SJCRH30 (cell line): ENCODE data around the gene CADM2. TPM values are rescaled to one million over a fixed set of nuclear protein-coding genes. Genes with fewer than 3 reads are reported as not detected.
"Not testable (repeated sequence)": the region's sequence is repeated elsewhere in the genome, so short reads cannot be mapped to it uniquely, and the experiment has no call there.

Source experiments
- DNase-seq, 2 experiments: peaks; one replicate each; pipeline ENCODE4 v3.0.0-alpha.2; 2015 to 2020
- H3K27ac ChIP-seq: fragments of 250-450 bp; sonication (Bioruptor Pico); 2 replicates; pipeline ENCODE4 v1.5.1; 2020; ENCODE audit warnings: mild to moderate bottlenecking, moderate library complexity
- H3K27me3 ChIP-seq: fragments of 250-450 bp; sonication (Bioruptor Pico); 2 replicates; pipeline ENCODE4 v1.5.1; 2020; ENCODE audit warnings: mild to moderate bottlenecking, moderate library complexity
- H3K36me3 ChIP-seq: fragments of 250-450 bp; sonication (Bioruptor Pico); 2 replicates; pipeline ENCODE4 v1.5.1; 2020; ENCODE audit warnings: mild to moderate bottlenecking, moderate library complexity
- H3K4me1 ChIP-seq: fragments of 250-450 bp; sonication (Bioruptor Pico); 2 replicates; pipeline ENCODE4 v1.5.1; 2020; ENCODE audit warnings: mild to moderate bottlenecking, moderate library complexity
- H3K4me3 ChIP-seq: fragments of 250-450 bp; sonication (Bioruptor Pico); 2 replicates; pipeline ENCODE4 v1.5.1; 2020; ENCODE audit warnings: mild to moderate bottlenecking, moderate library complexity
- H3K9me3 ChIP-seq: fragments of 250-450 bp; sonication (Bioruptor Pico); replicated peaks from 2 replicates; pipeline ENCODE4 v1.5.1; 2020; ENCODE audit warnings: mild to moderate bottlenecking, moderate library complexity
- total RNA-seq: library from RNA; depleted of rRNA; stranded (reverse); fragments of >200 nt; shearing (Covaris generic); gene quantifications from 2 replicates; pipeline ENCODE4 v1.2.3, GENCODE V29; 2014; rRNA removed

The CADM2 gene
- total RNA-seq = 12.0 and 20.8 TPM in 2 replicates

DNA sequence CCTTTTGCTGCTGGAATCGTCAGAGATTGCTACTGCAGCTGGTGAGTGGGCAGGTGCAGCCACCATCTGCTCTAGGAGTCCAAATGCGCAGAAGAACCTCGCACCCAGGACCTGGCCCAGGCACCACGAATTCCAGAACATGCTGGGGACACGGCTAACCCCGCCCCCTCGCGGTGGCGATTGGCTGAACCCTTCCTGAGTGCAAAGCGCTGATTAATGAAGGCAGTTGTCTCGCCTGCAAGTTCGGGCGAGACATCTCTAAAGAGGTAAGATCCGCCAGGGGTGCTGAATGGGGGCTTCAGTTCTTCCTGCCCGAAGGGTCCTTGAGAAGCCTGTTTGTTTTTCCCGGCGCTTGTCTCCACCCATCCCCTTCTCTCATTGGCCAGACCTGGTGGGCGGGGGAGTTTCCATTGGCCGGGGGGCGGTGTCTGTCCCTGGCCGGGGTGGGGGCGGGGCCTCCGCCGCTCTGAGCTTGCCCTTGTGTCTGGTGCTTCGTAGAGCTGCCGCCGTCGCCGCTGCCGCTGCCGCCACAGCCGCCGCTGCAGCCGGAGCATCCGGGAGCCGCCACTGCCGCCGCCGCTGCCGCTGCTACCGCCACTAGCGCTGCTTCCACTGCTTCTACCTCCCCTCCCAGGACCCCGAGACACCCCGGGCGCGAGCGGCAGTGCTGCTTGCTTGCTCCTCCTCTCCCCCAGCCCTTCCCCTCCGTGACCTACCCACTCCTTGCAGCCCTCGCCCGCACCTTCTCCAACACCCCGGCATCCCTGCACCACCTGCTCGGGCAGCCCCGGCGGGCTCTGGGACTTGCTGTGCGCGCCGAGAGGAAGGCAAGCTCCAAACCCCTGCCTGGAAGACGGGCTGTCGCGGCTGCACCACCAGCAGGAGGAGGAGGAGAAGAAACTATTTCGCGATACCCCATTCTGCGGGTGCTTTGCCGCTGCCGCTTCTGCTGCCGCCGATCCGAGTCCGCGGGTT is at the start of gene CADM2:
CADM2 (plus strand) TSS at position 495 of the 975 bp plus-strand sequence.
- H3K4me3 ChIP-seq = peak within 1 kb of the TSS; percentile 86
- peaks cover 4% of the 10 kb centered on the region; the same call in 1 of the 2 replicates for H3K4me1 ChIP-seq
- H3K9me3 ChIP-seq = no peaks in the 10 kb centered on the region
- peak; percentile 93 to 96 for DNase-seq
- H3K27me3 ChIP-seq = no peaks in the 10 kb centered on the region
- no peaks in the 10 kb centered on the region for H3K36me3 ChIP-seq
- peak within 1 kb of the TSS; percentile 59 for H3K27ac ChIP-seq

DNA sequence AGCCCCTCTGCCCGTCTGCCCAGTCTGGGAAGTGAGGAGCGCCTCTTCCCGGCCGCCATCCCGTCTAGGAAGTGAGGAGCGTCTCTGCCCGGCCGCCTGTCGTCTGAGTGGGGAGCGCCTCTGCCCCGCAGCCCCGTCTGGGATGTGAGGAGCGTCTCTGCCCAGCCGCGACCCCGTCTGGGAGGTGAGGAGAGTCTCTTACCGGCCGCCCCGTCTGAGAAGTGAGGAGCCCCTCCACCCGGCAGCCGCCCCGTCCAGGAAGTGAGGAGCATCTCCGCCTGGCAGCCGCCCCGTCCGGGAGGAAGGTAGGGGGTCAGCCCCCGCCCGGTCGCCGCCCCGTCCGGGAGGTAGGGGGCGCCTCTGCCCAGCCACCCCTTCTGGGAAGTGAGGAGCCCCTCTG is 40.2 kb upstream of the CADM2 start:
- not testable (repeated sequence) for H3K4me1 ChIP-seq, H3K27me3 ChIP-seq, DNase-seq, H3K36me3 ChIP-seq, H3K27ac ChIP-seq, H3K9me3 ChIP-seq, H3K4me3 ChIP-seq

- H3K9me3 ChIP-seq = no peaks in the 10 kb centered on the region
- no peak overlapping the region for H3K27ac ChIP-seq
- no peaks in the 10 kb centered on the region for H3K4me1 ChIP-seq
- no peaks in the 10 kb centered on the region for H3K36me3 ChIP-seq
- H3K4me3 ChIP-seq = no peak overlapping the region
- no peaks in the 10 kb centered on the region for H3K27me3 ChIP-seq
- DNase-seq = no peak
Observed at GRCh38 chr3:84922682-84923081, 36.1 kb upstream of the CADM2 start.

DNA sequence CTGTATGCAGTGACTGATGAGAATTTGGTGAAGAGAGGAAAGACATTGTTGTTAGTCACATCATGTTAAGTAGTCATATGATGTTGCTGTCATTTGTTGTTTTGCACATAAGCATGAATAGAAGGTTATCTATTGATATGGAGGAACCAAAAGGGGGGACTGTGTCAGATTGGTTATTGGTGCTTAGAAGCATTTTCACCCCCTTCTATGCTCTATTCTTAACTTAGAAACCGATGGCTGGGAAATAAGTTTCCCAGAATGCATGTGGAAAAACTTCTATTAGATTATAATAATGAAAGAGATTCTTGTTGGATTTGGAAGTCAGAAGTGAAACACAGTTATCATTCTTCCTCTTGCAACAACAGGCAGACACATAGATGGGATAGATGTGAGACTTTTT is 33.2 kb upstream of the CADM2 start:
- no peaks in the 10 kb centered on the region for H3K36me3 ChIP-seq
- no peak overlapping the region for H3K4me3 ChIP-seq
- H3K4me1 ChIP-seq = no peaks in the 10 kb centered on the region
- no peak overlapping the region for H3K27ac ChIP-seq
- no peak for DNase-seq
- H3K27me3 ChIP-seq = no peaks in the 10 kb centered on the region
- no peaks in the 10 kb centered on the region for H3K9me3 ChIP-seq

GRCh38 chr3:84943379-84943778 is 15.4 kb upstream of the CADM2 start:
- Histone ChIP-seq H3K4me1 (no peaks in the 10 kb centered on the region), H3K9me3 (no peaks in the 10 kb centered on the region), H3K4me3 (no peak overlapping the region), H3K36me3 (no peaks in the 10 kb centered on the region), H3K27ac (no peak overlapping the region), H3K27me3 (no peaks in the 10 kb centered on the region)
- no peak for DNase-seq

GRCh38 chr3:84946240-84946639 is 12.5 kb upstream of the CADM2 start:
- no peak overlapping the region for H3K27ac ChIP-seq
- H3K4me1 ChIP-seq = no peaks in the 10 kb centered on the region
- H3K9me3 ChIP-seq = no peaks in the 10 kb centered on the region
- no peaks in the 10 kb centered on the region for H3K36me3 ChIP-seq
- H3K27me3 ChIP-seq = no peaks in the 10 kb centered on the region
- DNase-seq = peak; percentile 6 to 64
- H3K4me3 ChIP-seq = no peak overlapping the region

DNA sequence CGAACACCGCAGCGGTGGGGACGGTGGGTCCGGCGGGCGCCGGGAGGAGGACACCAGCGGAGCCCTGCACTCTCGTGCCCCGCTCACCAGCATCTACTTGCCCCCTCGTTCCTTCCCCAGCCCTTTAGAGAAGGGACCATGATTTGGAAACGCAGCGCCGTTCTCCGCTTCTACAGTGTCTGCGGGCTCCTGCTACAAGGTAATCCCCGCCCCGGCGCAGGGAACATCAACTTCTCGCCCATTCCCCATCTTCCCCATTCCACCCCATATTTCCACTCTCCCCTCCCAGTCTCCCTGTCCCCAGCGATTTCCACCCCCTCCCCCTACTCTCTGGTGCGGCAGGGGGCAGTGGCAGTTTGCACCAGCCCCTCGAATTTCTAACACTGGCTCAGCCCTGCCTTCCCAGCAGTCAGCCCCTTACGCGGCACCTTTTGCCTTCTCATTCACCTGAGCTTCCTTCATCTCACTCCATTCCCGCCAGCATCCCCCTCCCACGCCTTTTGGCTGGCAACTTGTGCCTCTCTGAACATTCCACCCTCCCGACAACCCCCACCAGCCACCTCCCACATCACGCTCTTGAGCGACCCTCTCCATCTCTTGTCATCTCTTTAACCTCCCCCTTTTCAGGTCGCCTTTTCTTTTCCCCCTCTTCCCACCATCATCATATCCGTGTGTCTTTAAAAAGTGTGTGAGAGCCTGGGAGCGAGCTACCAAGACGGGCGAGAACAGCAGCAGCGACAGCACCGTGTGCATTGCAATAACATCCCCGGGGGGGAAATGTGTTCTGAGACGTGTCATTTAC is 882 bp downstream of the CADM2 start:
- peak; percentile 45 to 66 for DNase-seq
- Histone ChIP-seq H3K36me3 (no peaks in the 10 kb centered on the region), H3K27me3 (no peaks in the 10 kb centered on the region), H3K4me1 (peaks cover 5% of the 10 kb centered on the region; the same call in 1 of the 2 replicates), H3K27ac (peak overlapping the region; percentile 59), H3K9me3 (no peaks in the 10 kb centered on the region), H3K4me3 (peak overlapping the region; percentile 86)

GRCh38 chr3:84960581-84960980 is 1.8 kb downstream of the CADM2 start:
- no peaks in the 10 kb centered on the region for H3K36me3 ChIP-seq

GRCh38 chr3:84961011-84961410 is 2.2 kb downstream of the CADM2 start:
- H3K4me1 ChIP-seq = peaks cover 16% of the 10 kb centered on the region
- no peaks in the 10 kb centered on the region for H3K27me3 ChIP-seq
- H3K36me3 ChIP-seq = no peaks in the 10 kb centered on the region
- H3K4me3 ChIP-seq = peak overlapping the region; percentile 86
- peak overlapping the region; percentile 25 for H3K27ac ChIP-seq
- DNase-seq = no peak
- no peaks in the 10 kb centered on the region for H3K9me3 ChIP-seq

More at GRCh38 chr3:84960581-84960980, 1.8 kb downstream of the CADM2 start:
- Histone ChIP-seq H3K9me3 (no peaks in the 10 kb centered on the region), H3K4me1 (peaks cover 11% of the 10 kb centered on the region), H3K27ac (no peak overlapping the region), H3K27me3 (no peaks in the 10 kb centered on the region), H3K4me3 (peak overlapping the region; percentile 86)
- DNase-seq = peak; percentile 8 to 37

DNA sequence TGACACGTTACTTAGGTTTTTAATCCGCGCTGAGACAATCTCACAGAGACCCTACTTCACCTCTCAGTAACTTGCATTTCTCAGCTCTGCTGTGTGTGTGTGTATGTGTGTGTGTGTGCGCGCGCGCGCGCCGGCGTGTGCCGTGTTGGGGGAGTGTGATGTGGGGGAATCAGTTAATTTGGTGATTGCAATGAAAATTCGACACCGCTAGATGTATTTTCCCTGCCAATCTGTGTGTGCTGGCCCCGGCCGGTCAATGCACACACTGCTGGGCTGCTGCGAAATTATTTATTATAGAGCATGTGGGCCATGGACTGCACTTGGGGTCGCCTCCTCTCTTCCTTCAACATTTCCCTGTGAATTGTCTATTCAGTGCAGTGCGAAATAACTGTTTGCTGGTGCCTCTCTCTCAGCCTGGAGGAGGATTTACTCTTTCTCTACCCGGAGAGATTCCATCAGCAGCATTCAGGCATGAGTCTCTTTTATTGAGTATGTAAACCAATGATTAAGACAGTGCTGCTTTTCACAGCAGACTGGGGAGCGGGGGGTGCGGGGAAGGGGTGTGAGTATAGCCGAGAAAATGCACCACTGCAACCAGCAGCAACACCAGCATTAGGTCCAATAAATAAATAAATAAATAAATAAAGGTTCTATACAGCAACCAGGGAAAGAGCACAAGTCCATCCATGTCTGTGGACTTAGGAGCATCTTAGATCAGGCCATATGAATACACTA is 2.9 kb downstream of the CADM2 start:
- peak overlapping the region; percentile 86 for H3K4me3 ChIP-seq
- DNase-seq = peak; percentile 40 to 45
- H3K36me3 ChIP-seq = no peaks in the 10 kb centered on the region
- H3K9me3 ChIP-seq = no peaks in the 10 kb centered on the region
- peaks cover 22% of the 10 kb centered on the region for H3K4me1 ChIP-seq
- H3K27me3 ChIP-seq = no peaks in the 10 kb centered on the region
- H3K27ac ChIP-seq = peak overlapping the region; percentile 25

GRCh38 chr3:84962415-84962814 is 3.6 kb downstream of the CADM2 start:
- H3K4me1 ChIP-seq = peaks cover 30% of the 10 kb centered on the region
- H3K9me3 ChIP-seq = no peaks in the 10 kb centered on the region
- H3K27me3 ChIP-seq = no peaks in the 10 kb centered on the region
- DNase-seq = no peak
- H3K4me3 ChIP-seq = no peak overlapping the region; the same call in 1 of the 2 replicates
- no peaks in the 10 kb centered on the region for H3K36me3 ChIP-seq
- no peak overlapping the region for H3K27ac ChIP-seq

DNA sequence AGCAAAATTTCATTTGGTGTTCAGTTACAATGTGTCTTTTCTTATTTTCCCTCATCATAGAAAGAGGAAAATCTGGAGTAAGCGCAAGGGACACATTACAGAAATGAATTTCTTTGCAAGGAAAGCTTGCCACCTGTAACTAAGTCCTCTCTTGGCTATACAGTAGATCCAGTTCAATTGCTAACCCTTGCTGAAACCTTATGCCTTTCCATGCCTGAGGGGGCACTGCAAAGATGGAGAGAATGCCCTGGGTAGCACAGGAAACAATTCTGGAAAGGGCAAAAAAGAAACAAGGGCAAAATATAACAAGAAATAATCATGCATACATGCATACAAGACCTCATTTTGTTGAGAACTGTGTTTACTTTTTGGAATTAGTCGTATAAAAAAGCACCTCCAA is 4.3 kb downstream of the CADM2 start:
- peak in 1 of 2 experiments; percentile 7 for DNase-seq
- Histone ChIP-seq H3K27ac (no peak overlapping the region), H3K27me3 (no peaks in the 10 kb centered on the region), H3K4me1 (peaks cover 32% of the 10 kb centered on the region), H3K36me3 (no peaks in the 10 kb centered on the region), H3K4me3 (no peak overlapping the region), H3K9me3 (no peaks in the 10 kb centered on the region)

DNA sequence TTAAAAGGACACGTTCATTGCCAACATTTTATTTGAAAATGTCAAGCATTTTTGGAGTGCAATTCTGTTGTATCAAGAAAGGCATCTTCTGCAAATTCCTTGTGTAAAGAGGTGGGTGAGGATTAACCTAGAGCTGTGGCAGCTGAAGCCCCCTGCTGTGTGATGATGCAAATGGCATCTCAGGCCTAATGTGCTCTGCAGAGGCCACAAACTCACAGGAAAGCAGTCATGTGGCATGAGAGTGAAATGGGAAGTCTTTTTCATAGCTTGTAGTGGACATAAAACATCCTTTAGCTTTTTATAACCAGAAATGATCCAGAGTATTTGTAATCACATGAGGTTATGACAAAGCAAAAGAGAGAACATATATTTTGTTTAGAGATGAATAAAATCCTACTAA is 6.4 kb downstream of the CADM2 start:
- DNase-seq = peak; percentile 86 to 92
- H3K9me3 ChIP-seq = no peaks in the 10 kb centered on the region
- H3K27ac ChIP-seq = peak overlapping the region; percentile 68
- H3K4me3 ChIP-seq = no peak overlapping the region; the same call in 1 of the 2 replicates
- peaks cover 40% of the 10 kb centered on the region for H3K4me1 ChIP-seq
- no peaks in the 10 kb centered on the region for H3K36me3 ChIP-seq
- no peaks in the 10 kb centered on the region for H3K27me3 ChIP-seq
